ENCODE measurements around the gene UBXN2A. TPM values are rescaled to one million over a fixed set of nuclear protein-coding genes. Genes with fewer than 3 reads are reported as not detected.

The UBXN2A gene
- total and polyA plus RNA-seq, 10 of the 15 experiments (the other 5 are each of a cell fraction or from before 2014, with no cell fraction given) = 3.7 to 23.5 (median 14.6) TPM

DNA sequence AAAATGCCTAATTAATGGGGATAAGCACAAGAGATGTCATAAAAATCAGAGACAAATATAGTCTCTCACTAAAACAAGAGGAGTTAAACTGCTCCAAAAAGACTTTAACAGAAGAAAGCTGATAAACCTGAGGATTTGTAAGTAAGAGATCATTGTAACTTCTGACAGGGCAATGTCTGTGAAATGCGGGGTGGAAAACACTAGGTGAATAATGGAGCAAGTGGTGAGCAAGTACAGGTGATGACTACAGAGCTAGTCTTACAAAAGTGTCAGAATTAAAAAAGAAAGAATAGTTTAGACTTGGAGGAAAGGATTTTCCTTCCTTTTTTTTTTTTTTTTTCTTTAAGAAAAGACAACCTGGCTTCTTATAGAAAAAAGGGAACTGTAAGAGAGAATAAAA is 36.0 kb upstream of the UBXN2A start (continued):
- TF ChIP-seq, protein P1, sequence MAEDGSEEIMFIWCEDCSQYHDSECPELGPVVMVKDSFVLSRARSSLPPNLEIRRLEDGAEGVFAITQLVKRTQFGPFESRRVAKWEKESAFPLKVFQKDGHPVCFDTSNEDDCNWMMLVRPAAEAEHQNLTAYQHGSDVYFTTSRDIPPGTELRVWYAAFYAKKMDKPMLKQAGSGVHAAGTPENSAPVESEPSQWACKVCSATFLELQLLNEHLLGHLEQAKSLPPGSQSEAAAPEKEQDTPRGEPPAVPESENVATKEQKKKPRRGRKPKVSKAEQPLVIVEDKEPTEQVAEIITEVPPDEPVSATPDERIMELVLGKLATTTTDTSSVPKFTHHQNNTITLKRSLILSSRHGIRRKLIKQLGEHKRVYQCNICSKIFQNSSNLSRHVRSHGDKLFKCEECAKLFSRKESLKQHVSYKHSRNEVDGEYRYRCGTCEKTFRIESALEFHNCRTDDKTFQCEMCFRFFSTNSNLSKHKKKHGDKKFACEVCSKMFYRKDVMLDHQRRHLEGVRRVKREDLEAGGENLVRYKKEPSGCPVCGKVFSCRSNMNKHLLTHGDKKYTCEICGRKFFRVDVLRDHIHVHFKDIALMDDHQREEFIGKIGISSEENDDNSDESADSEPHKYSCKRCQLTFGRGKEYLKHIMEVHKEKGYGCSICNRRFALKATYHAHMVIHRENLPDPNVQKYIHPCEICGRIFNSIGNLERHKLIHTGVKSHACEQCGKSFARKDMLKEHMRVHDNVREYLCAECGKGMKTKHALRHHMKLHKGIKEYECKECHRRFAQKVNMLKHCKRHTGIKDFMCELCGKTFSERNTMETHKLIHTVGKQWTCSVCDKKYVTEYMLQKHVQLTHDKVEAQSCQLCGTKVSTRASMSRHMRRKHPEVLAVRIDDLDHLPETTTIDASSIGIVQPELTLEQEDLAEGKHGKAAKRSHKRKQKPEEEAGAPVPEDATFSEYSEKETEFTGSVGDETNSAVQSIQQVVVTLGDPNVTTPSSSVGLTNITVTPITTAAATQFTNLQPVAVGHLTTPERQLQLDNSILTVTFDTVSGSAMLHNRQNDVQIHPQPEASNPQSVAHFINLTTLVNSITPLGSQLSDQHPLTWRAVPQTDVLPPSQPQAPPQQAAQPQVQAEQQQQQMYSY (CRISPR knock-in tag; IDR thresholded peaks at IDR 0.05) = no peak
- TF ChIP-seq, protein P2, sequence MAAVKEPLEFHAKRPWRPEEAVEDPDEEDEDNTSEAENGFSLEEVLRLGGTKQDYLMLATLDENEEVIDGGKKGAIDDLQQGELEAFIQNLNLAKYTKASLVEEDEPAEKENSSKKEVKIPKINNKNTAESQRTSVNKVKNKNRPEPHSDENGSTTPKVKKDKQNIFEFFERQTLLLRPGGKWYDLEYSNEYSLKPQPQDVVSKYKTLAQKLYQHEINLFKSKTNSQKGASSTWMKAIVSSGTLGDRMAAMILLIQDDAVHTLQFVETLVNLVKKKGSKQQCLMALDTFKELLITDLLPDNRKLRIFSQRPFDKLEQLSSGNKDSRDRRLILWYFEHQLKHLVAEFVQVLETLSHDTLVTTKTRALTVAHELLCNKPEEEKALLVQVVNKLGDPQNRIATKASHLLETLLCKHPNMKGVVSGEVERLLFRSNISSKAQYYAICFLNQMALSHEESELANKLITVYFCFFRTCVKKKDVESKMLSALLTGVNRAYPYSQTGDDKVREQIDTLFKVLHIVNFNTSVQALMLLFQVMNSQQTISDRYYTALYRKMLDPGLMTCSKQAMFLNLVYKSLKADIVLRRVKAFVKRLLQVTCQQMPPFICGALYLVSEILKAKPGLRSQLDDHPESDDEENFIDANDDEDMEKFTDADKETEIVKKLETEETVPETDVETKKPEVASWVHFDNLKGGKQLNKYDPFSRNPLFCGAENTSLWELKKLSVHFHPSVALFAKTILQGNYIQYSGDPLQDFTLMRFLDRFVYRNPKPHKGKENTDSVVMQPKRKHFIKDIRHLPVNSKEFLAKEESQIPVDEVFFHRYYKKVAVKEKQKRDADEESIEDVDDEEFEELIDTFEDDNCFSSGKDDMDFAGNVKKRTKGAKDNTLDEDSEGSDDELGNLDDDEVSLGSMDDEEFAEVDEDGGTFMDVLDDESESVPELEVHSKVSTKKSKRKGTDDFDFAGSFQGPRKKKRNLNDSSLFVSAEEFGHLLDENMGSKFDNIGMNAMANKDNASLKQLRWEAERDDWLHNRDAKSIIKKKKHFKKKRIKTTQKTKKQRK (IDR thresholded peaks at IDR 0.05; ENCODE audit: low read depth, low read length) = no peak
- TF ChIP-seq ZBTB11 (CRISPR knock-in tag; IDR thresholded peaks at IDR 0.05) (no peak), HCFC1 (IDR thresholded peaks at IDR 0.05; ENCODE audit: low read length) (no peak), BACH1 (IDR thresholded peaks at IDR 0.05; ENCODE audit: borderline replicate concordance) (no peak), HDGF (IDR thresholded peaks at IDR 0.05) (no peak)
